Stimulated activated effector memory CD8-positive, alpha-beta T cell treated with anti-CD3 and anti-CD28 coated beads, Interleukin-12 subunit alpha, Interleukin-12 subunit beta, amount 100 ng/mL, for 72 hours (primary cell): ENCODE results near the gene VIM.
A peak's percentile ranks its signal among the peaks of the same experiment; 100 is the strongest.

Experiments used
- ATAC-seq: fragments of 150-1000 bp; cut with Tn5 transposase; 2 replicates; pipeline ENCODE4 v1.10.0; 2021
- DNase-seq, 2 donors: peaks; one replicate each; pipeline ENCODE4 v3.0.0; 2021 to 2022; ENCODE audit warnings: low spot score in 2 of 2
- H3K27ac Mint-ChIP-seq: one replicate; pipeline ENCODE4 v1.8.0; 2022; ENCODE audit warnings: mild to moderate bottlenecking, mixed read lengths
- H3K36me3 Mint-ChIP-seq: one replicate; pipeline ENCODE4 v1.8.0; 2022; ENCODE audit warnings: mild to moderate bottlenecking, mixed read lengths
- H3K4me1 Mint-ChIP-seq: one replicate; pipeline ENCODE4 v1.8.0; 2022; ENCODE audit warnings: mixed read lengths
- H3K4me3 Mint-ChIP-seq: one replicate; pipeline ENCODE4 v1.8.0; 2022; ENCODE audit warnings: mild to moderate bottlenecking, mixed read lengths
- H3K9me3 Mint-ChIP-seq: one replicate; pipeline ENCODE4 v1.8.0; 2022; ENCODE audit warnings: mixed read lengths

Gene VIM

DNA sequence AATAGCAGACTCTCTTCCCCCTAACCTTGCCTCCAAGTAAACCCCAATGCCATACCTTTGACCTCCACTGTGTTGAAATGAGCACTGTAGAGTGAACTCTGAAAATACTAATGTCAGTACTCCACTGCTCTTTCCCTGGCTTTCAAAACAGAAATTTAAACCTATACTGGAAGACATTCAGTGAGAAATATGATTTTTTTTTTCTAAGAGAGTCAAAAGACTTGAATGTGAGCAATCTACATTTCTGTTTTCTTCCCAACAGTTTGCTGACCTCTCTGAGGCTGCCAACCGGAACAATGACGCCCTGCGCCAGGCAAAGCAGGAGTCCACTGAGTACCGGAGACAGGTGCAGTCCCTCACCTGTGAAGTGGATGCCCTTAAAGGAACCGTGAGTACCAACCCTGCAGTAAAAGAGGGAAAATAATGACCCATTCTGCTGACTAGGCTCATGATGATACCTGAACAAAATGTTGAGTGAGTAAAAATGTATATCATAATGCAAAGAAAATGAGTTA, 6.4 kb downstream of the VIM start:
- no peak for DNase-seq
- peaks cover 38% of the 10 kb centered on the region for H3K4me1 Mint-ChIP-seq
- H3K36me3 Mint-ChIP-seq, result peaks cover 96% of the 10 kb centered on the region
- ATAC-seq, result no peak
- H3K27ac Mint-ChIP-seq, result peak overlapping the region; percentile 82
- H3K4me3 Mint-ChIP-seq, result peak overlapping the region; percentile 53
- H3K9me3 Mint-ChIP-seq, result no peaks in the 10 kb centered on the region

DNA sequence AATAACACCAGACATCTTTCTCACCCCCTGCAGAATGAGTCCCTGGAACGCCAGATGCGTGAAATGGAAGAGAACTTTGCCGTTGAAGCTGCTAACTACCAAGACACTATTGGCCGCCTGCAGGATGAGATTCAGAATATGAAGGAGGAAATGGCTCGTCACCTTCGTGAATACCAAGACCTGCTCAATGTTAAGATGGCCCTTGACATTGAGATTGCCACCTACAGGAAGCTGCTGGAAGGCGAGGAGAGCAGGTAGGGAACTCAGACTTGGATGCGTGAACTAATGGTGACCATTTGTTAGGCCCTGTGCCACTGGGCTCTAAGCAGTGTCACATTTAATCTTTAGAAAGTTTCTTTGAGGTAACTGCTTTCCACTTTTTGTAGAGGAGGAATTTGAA, 7.1 kb downstream of the VIM start:
- H3K9me3 Mint-ChIP-seq, result no peaks in the 10 kb centered on the region
- H3K4me1 Mint-ChIP-seq, result peaks cover 38% of the 10 kb centered on the region
- H3K27ac Mint-ChIP-seq, result peak overlapping the region; percentile 88
- peaks cover 89% of the 10 kb centered on the region for H3K36me3 Mint-ChIP-seq
- peak overlapping the region; percentile 53 for H3K4me3 Mint-ChIP-seq
- no peak for ATAC-seq
- no peak for DNase-seq

DNA sequence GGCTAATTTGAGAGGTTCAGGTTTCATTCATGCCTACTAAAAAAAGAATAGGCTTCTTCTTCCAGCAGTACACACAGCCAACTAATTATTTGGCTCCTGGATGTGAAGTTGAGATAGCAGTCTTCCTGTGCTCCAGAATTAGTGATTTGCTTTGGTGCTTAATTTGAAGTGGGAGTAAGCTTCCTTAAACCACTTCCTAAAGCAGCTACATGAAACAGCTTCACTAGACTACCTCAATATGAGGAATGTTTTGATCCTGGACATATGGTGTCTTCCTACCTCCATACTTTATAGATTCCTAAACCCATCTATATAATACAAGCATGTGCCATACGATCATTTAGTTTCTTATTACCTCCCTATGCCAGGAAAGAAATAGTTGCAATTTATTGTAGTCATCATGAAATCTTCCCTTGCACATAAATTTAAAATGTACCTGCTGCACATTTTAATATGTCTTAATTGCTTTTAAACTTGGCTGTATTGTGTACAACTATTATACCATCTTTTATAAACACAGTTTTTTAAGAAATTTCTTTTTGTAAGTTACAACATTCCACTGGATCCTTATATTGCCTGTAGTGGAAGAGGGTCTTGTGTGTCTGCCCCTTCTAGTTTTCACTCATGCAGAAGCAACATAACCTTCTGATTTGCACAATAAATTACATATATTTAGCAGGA, 8.6 kb downstream of the VIM start:
- Mint-ChIP-seq H3K27ac (peak overlapping the region; percentile 88), H3K4me3 (no peak overlapping the region), H3K36me3 (peaks cover 74% of the 10 kb centered on the region), H3K4me1 (peaks cover 38% of the 10 kb centered on the region), H3K9me3 (no peaks in the 10 kb centered on the region)
- DNase-seq (no peak), ATAC-seq (no peak)

DNA sequence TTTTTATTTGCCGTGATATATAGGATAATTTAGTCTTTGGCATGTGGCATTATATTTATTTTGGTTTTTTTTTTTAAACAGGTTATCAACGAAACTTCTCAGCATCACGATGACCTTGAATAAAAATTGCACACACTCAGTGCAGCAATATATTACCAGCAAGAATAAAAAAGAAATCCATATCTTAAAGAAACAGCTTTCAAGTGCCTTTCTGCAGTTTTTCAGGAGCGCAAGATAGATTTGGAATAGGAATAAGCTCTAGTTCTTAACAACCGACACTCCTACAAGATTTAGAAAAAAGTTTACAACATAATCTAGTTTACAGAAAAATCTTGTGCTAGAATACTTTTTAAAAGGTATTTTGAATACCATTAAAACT, 9.1 kb downstream of the VIM start:
- H3K4me1 Mint-ChIP-seq, result peaks cover 34% of the 10 kb centered on the region
- DNase-seq (no peak), ATAC-seq (no peak)
- H3K27ac Mint-ChIP-seq, result peak overlapping the region; percentile 88
- peaks cover 69% of the 10 kb centered on the region for H3K36me3 Mint-ChIP-seq
- H3K9me3 Mint-ChIP-seq, result no peaks in the 10 kb centered on the region
- no peak overlapping the region for H3K4me3 Mint-ChIP-seq

DNA sequence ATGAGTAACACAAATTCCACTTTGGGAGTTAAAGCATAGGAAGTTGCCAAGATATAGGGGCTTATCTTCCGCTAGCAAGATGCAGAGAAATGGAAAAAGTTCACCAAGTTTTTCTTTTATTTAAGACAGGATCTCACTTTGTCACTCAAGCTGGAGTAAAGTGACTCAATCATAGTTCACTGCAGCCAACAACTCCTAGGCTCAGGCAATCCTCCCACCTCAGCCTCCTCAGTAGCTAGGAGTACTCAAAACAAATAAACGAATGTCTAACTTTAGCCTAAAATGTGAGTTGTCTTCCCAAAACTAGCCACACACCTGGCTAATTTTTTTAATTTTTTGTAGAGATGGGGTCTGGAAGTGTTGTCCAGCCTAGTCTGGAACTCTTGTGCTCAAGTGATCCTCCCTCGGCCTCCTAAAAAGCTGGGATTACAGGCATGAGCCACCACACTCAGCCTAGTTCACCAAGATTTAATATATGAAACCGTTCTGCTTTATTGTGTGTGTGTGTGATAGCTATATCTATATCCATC, 9.9 kb downstream of the VIM start:
- no peak overlapping the region for H3K27ac Mint-ChIP-seq
- DNase-seq (no peak), ATAC-seq (no peak)
- H3K4me3 Mint-ChIP-seq, result no peak overlapping the region
- H3K4me1 Mint-ChIP-seq, result peaks cover 28% of the 10 kb centered on the region
- peaks cover 61% of the 10 kb centered on the region for H3K36me3 Mint-ChIP-seq
- H3K9me3 Mint-ChIP-seq, result no peaks in the 10 kb centered on the region

DNA sequence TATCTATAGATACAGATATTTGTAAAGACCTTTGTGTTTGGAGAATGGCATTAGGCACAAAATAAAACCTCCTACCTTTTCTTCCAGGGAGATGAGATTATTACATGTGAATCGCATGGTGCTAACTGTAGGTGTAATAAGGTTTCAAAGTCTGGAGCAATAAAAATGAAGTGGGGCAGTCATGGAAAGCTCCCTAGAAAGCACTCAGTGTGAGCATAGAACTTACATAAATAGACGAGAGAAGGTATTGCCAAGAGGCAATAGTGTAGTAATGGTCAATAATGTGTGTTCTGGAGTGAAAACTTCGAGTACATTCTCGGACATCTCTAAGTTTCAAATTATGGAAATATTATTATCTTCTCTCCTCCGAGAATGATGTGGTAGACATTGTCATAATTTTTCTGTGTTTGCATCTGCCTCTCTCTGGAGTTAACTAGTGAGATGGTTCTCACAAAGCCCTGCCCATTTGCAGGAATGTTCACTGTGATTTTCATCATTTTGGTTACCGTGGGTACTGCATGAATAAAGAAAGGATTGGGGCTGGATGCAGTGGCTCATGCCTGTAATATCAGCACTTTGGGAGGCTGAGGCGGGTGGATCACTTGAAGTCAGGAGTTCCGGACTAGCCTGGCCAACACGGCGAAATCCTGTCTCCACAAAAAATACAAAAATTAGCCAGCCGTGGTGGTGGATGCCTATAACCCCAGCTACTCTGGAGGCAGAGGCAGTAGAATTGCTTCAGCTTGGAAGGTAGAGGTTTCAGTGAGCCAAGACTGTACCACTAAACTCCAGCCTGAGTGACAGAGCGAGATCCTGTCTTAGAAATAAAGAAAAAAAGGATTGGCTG, 10.6 kb downstream of the VIM start:
- Mint-ChIP-seq H3K9me3 (no peaks in the 10 kb centered on the region), H3K4me3 (no peak overlapping the region), H3K36me3 (peaks cover 54% of the 10 kb centered on the region), H3K27ac (no peak overlapping the region), H3K4me1 (peaks cover 28% of the 10 kb centered on the region)
- ATAC-seq, result no peak
- DNase-seq, result no peak

DNA sequence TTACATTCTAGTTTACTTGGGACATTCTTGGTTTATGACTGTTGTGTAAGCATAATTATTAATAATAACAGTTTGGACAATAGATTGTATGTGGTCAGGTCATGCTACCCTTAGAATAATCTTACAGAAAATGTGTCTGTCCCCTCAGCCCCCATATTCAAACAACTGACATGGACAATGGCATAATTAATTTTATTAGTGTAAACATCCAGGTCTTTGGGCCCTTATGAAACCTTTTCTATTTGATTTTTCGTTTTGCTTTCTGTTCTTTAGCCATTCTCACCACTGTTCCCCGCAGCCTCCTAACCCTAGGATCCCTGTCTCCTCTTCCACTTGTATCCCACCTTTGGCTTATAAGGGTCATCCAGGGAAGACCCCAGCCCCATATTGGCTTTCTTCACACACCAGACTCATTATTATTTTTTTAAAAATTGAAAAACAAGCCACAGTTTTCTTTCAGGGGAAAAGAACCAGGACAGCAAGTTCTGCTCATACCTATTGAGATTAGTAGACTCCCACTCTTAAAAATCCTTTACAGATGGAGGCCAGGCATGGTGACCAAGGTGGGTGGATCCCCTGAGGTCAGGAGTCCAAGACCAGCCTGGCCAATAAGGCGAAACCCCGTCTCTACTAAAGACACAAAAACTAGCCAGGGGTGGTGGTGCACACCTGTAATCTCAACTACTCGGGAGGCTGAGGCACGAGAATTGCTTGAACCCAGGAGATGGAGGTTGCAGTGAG, 11.5 kb downstream of the VIM start:
- DNase-seq (no peak), ATAC-seq (no peak)
- Mint-ChIP-seq H3K27ac (peak overlapping the region; percentile 43), H3K4me1 (peaks cover 22% of the 10 kb centered on the region), H3K4me3 (no peak overlapping the region), H3K9me3 (no peaks in the 10 kb centered on the region), H3K36me3 (peaks cover 45% of the 10 kb centered on the region)

DNA sequence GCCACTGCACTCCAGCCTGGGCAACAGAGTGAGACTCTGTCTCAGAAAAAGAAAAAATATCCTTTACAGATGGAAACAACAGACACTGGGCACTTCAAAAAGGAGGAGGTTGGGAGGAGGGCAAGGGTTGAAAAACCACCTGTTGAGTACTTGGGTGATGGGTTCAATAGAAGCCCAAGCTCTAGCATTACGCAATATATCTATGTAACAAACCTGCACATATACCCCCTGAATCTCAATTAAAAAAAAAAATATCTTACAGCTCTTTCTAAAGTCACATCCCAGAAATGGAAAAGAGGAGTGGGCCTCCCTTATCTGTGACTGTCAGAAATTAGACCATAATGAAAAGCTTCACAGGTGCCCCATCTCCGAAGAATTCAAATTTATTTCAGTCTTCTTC, 12.1 kb downstream of the VIM start:
- no peak overlapping the region for H3K4me3 Mint-ChIP-seq
- H3K9me3 Mint-ChIP-seq, result no peaks in the 10 kb centered on the region
- ATAC-seq, result no peak
- no peak for DNase-seq
- H3K36me3 Mint-ChIP-seq, result peaks cover 40% of the 10 kb centered on the region
- peaks cover 17% of the 10 kb centered on the region for H3K4me1 Mint-ChIP-seq
- H3K27ac Mint-ChIP-seq, result no peak overlapping the region

DNA sequence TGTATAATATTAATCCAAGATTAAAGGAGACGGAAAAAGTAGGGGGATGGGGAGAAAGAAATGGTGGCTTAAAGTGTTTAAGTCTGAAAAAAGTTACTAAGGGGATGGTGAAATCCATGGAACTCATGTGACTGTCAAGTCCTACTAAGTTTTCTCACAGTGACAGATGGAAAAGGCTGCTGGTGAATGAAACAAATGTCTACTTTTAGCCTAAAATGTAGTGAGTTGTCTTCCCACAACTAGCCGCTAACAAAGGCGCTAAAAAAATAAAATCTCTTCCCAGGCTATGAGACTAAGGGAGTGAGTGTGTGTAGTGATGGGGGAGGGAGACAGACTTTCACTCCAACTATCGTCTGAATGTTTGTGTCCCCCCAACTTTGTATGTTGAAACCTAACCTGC, 12.6 kb downstream of the VIM start:
- ATAC-seq, result no peak
- H3K4me3 Mint-ChIP-seq, result no peak overlapping the region
- no peak overlapping the region for H3K27ac Mint-ChIP-seq
- peaks cover 11% of the 10 kb centered on the region for H3K4me1 Mint-ChIP-seq
- peaks cover 34% of the 10 kb centered on the region for H3K36me3 Mint-ChIP-seq
- no peak for DNase-seq
- H3K9me3 Mint-ChIP-seq, result no peaks in the 10 kb centered on the region

DNA sequence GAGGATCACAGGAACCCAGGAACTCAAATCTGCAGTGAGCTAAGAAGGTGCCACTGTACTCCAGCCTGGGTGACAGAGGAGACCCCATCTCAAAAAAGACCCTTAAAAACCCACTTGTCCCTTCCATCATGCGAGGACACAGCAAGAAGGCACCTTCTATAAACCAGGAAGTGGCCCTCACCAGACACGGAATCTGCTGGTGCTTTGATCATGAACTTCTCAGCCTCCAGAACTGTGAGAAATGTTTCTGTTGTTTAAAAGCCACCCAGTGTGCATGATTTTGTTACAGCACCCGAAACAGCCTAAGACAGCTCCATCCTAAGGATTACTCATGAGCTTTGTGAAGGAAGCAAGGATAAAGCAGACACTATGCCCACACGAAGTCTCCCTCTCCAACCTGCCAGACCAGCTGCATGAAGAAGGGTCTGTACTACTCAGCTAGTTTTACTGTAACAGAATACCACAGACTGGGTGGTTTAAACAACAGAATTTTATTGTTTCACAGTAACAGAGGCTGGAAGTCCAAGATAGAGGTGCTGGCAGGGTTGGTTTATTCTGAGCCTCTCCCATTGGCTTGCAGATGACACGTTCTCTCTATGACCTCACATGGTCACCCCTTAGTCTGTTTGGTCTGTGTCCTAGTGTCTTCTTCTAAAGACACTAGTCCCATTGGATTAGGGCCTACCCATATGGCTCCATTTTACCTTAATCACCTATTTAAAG, 13.7 kb downstream of the VIM start:
- no peak overlapping the region for H3K4me3 Mint-ChIP-seq
- H3K36me3 Mint-ChIP-seq, result peaks cover 23% of the 10 kb centered on the region
- peaks cover 3% of the 10 kb centered on the region for H3K9me3 Mint-ChIP-seq
- H3K27ac Mint-ChIP-seq, result no peak overlapping the region
- ATAC-seq, result no peak
- H3K4me1 Mint-ChIP-seq, result no peaks in the 10 kb centered on the region
- no peak for DNase-seq

DNA sequence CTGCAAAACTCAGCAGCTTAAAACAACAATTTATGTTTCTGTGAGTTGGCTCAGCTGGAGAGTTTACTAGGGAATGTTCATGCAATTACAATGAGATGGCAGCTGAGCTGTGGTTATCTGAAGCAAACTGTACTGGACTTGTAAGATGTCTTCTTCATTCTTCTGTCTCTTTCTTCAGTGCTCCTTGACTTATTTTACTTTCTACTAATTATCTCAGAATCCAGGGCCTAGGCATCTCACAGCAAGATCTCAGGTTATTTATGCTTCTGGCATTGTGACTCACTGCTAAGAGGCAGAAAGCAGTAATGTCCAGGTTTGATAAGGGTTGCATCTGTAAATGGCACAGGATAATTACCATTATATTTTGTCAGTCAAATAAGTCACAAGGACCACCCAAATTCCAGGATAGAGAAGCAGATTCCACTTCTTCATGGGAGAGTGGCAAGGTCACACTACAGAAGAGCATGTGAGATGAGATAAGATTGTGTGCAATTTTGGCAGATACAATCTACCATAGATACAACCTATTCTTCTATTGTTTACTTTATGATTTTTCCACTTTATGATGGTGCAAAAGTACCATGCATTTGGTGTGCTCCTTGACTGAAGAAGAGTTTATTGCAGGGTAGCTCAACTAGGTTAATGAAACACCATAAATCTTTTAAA, 16.8 kb downstream of the VIM start:
- Mint-ChIP-seq H3K4me3 (no peak overlapping the region), H3K4me1 (no peaks in the 10 kb centered on the region), H3K9me3 (peaks cover 5% of the 10 kb centered on the region), H3K27ac (no peak overlapping the region), H3K36me3 (no peaks in the 10 kb centered on the region)
- ATAC-seq (no peak), DNase-seq (no peak)

DNA sequence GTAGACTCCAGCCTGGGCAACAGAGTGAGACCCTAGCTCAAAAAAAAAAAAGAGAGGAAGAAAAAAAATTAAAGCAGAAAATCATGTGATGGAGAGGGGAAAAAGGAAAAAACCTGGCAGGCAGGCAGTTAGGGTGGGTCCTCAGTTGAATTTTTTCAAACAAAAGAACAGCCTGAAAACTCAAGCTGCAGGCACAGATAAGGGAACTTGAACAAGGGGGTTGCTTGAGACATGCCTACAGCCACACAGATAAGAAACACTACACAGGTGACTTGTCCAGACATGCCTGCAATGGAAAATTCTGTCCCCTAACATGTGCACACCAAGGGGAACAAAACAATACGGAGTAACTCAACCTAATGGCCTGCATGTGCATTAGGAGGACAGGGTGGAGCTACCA, 19.2 kb downstream of the VIM start:
- no peak for ATAC-seq
- Mint-ChIP-seq H3K27ac (no peak overlapping the region), H3K36me3 (no peaks in the 10 kb centered on the region), H3K4me3 (no peak overlapping the region), H3K4me1 (no peaks in the 10 kb centered on the region), H3K9me3 (peaks cover 5% of the 10 kb centered on the region)
- DNase-seq, result no peak

DNA sequence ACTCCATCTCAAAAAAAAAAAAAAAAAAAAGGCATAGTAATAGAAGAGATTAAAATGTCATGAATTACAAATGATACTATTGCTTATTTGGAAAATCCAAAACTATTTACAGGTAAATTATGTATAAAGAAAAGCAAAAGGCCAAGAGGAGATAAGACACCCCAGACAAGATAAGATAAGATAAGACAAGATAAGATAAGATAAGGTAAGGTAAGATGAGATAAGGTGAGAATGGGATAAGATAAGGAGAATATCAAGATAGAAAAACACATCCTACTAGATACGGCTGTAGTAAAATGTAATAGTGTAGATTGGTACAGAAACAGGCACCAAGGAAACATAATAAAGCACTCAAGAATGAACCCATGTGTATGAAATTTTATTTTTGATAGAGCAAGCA, 20.9 kb downstream of the VIM start:
- H3K36me3 Mint-ChIP-seq, result no peaks in the 10 kb centered on the region
- H3K4me1 Mint-ChIP-seq, result no peaks in the 10 kb centered on the region
- H3K9me3 Mint-ChIP-seq, result peaks cover 5% of the 10 kb centered on the region
- H3K4me3 Mint-ChIP-seq, result no peak overlapping the region
- DNase-seq (no peak), ATAC-seq (no peak)
- H3K27ac Mint-ChIP-seq, result no peak overlapping the region

DNA sequence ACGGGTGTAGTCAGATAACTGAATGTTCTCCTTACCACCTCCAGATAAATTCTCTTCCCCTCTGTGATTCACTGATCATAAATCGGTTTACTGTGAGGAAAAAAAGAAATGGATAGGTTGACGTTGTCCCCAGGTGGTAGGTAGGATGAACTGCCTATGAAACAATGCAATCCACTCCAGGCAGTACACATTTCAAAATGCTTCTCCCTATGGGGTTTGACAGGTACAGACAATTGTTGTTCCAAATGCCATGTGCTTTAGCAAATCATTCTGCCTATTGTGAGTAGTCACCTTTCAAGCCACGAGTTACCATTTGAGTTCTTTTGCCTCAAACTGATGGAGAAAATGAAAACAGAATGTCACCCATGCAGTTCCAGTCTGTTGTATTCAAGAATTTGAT, 21.8 kb downstream of the VIM start:
- DNase-seq (no peak), ATAC-seq (peak; percentile 59)
- H3K36me3 Mint-ChIP-seq, result no peaks in the 10 kb centered on the region
- H3K4me3 Mint-ChIP-seq, result no peak overlapping the region
- peaks cover 5% of the 10 kb centered on the region for H3K9me3 Mint-ChIP-seq
- H3K4me1 Mint-ChIP-seq, result no peaks in the 10 kb centered on the region
- no peak overlapping the region for H3K27ac Mint-ChIP-seq
